Transverse colon (tissue), 4 donors: ENCODE data around the gene TP53I11.

ENCODE experiments used
- CTCF ChIP-seq, 5 experiments: fragments of 200-600 bp in 3 of 5; fragments of 450-650 bp in 2 of 5; sonication (generic) in 3 of 5; IDR thresholded peaks; 1 replicate in 2 of 5; 2 replicates in 3 of 5; pipeline ENCODE4 v1.5.1; 2016 to 2017; ENCODE audit warnings: antibody characterized with exemption in 5 of 5, inconsistent platforms in 3 of 5, mild to moderate bottlenecking in 2 of 5, moderate library complexity in 1 of 5
- EP300 ChIP-seq: sonication (generic); formaldehyde crosslinking; IDR thresholded peaks from one replicate; pipeline ENCODE4 v1.6.1; 2017; ENCODE audit warnings: antibody characterized with exemption, low read depth
- POLR2A ChIP-seq: fragments of 450-650 bp; IDR thresholded peaks from one replicate; pipeline ENCODE4 v1.6.1; 2016; ENCODE audit warnings: antibody characterized with exemption, mild to moderate bottlenecking, moderate library complexity
- POLR2AphosphoS5 ChIP-seq, 3 donors: sonication (generic); formaldehyde crosslinking; IDR thresholded peaks; one replicate each; pipeline ENCODE4 v1.6.1; 2016; ENCODE audit warnings: antibody characterized with exemption in 3 of 3

- TF ChIP-seq CTCF (IDR thresholded peaks at IDR 0.05) (no peak), POLR2A (no peak), POLR2AphosphoS5 (IDR thresholded peaks at IDR 0.05) (no peak), EP300 (no peak)
Observed at GRCh38 chr11:44899959-44900358, 50.7 kb downstream of the TP53I11 start.
